Measurements from ENCODE around the gene SPATA4. TPM values are rescaled to one million over a fixed set of nuclear protein-coding genes. Genes with fewer than 3 reads are reported as not detected.

The SPATA4 gene
- total and polyA plus RNA-seq, 2 of the 13 experiments (the other 11 are each of a cell fraction or from before 2014, with no cell fraction given): not detected

DNA sequence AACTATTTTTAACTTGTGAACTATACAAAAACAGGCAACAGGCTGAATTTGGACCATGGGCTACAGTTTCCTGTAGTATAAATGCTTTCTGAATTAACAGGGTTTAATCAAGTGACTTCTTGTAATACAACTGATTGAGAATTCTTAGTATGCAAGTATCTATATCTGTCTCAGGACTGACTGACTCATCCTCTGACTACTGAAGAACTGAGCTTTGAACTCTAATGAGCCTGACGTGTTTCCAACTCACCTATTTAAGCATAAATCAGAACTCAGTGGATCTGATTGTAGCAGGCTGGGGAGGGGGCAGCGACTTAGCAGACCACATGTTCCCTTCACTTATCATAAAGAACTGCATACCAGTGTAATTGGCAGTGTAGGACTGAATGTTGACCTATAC, 7.8 kb downstream of the SPATA4 start:
- ChIA-PET CTCF (ENCODE audit: low intra/inter-chr PET ratio, low total read pairs) (no interaction called here), POLR2A (no interaction called here)
- no peaks in the 10 kb centered on the region for H4K20me1 ChIP-seq (ENCODE audit: insufficient read depth, low read length)
- peak; percentile 1 for DNase-seq (ENCODE audit: low spot score)
- FAIRE-seq: no peak
- H3K9me3 ChIP-seq (ENCODE audit: low read length): no peaks in the 10 kb centered on the region
- H2AFZ ChIP-seq (ENCODE audit: low read length): no peak overlapping the region
- in situ Hi-C loops (cut with HindIII; ENCODE audit: extremely low pct_ligation_motif_present, low pct_unique_long_range_greater_than_20kb) (no loop called here), intact Hi-C loops (cut with micrococcal nuclease; ENCODE audit: unreplicated experiment) (no loop called here)
- H3K36me3 ChIP-seq (replicated peaks in 1 of 2; ENCODE audit: control insufficient read depth in 1 of 2, insufficient read depth in 2 of 2, low read length in 2 of 2): no peaks in the 10 kb centered on the region
- H3K4me2 ChIP-seq (ENCODE audit: low read depth, low read length): no peak overlapping the region
- no peak overlapping the region for H3K27ac ChIP-seq (ENCODE audit: extremely low read length, insufficient read depth, low read length)
- H3K27me3 ChIP-seq (ENCODE audit: control insufficient read depth in 1 of 2, insufficient read depth in 2 of 2, low read length in 2 of 2): 0 out of 5 replicates have a peak, but pooled peaks cover 0 to 8% of the 10 kb centered on the region in 2 experiments
- H3K4me1 ChIP-seq (ENCODE audit: insufficient read depth, low read length): no peaks in the 10 kb centered on the region
- no TSS peak for BruUV-seq (replicated peaks)
- no peak overlapping the region for H3K9ac ChIP-seq (ENCODE audit: insufficient read depth, low read depth, low read length)
- ATAC-seq: no peak
- no peak for TF ChIP-seq ZNF605 (CRISPR knock-in tag; IDR thresholded peaks at IDR 0.05)
- no peak for TF ChIP-seq ARNT2 (CRISPR knock-in tag; IDR thresholded peaks at IDR 0.05; ENCODE audit: low read depth)
- no peak for TF ChIP-seq HOXA3 (CRISPR knock-in tag; IDR thresholded peaks at IDR 0.05)
- TF ChIP-seq PCBP1 (IDR thresholded peaks at IDR 0.05; ENCODE audit: borderline replicate concordance, low read depth, low read length): no peak
- no peak for TF ChIP-seq ZFY (CRISPR knock-in tag; IDR thresholded peaks at IDR 0.05)
- no peak for TF ChIP-seq ATAD3A (CRISPR knock-in tag; IDR thresholded peaks at IDR 0.05)
- no peak for TF ChIP-seq ZNF33A (CRISPR knock-in tag; IDR thresholded peaks at IDR 0.05; ENCODE audit: borderline replicate concordance)
- TF ChIP-seq, protein P1, sequence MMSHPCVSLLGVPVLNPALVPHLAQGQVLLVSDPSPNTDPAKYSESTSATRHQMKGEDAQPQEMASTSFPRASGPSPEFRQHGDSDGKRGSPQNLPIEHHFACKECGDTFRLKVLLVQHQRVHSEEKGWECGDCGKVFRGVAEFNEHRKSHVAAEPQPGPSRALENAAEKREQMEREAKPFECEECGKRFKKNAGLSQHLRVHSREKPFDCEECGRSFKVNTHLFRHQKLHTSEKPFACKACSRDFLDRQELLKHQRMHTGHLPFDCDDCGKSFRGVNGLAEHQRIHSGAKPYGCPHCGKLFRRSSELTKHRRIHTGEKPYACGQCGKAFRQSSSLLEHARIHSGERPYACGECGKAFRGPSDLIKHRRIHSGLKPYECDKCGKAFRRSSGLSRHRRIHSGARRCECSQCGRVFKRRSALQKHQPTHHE (CRISPR knock-in tag; IDR thresholded peaks at IDR 0.05; ENCODE audit: borderline replicate concordance): no peak
- TF ChIP-seq GTF3A (CRISPR knock-in tag; conservative IDR thresholded peaks at IDR 0.05): no peak
- no peak for TF ChIP-seq PHB2 (IDR thresholded peaks at IDR 0.05; ENCODE audit: partially characterized antibody)
- no peak for TF ChIP-seq ZFP82 (CRISPR knock-in tag; IDR thresholded peaks at IDR 0.05; ENCODE audit: borderline replicate concordance)
- H3K79me2 ChIP-seq (ENCODE audit: insufficient read depth, low read length): no peaks in the 10 kb centered on the region
- whole genome bisulfite sequencing (ENCODE audit: low lambda C conversion rate): 0% methylated on average over 2 of the region's 2 CpGs
- no peak overlapping the region for H3K4me3 ChIP-seq (replicated peaks in 1 of 3; ENCODE audit: insufficient read depth in 1 of 3, low read depth in 2 of 3, low read length in 3 of 3)
